HL-60 (cell line): ENCODE data around the gene LRWD1.
"Not testable (repeated sequence)": the region's sequence is repeated elsewhere in the genome, so short reads cannot be mapped to it uniquely, and the experiment has no call there.

Experiments
- CTCF ChIP-seq: IDR thresholded peaks from one replicate; pipeline ENCODE4 v1.5.1; 2011; ENCODE audit warnings: low read length, control low read depth, inconsistent platforms; ENCODE audit not compliant: insufficient read depth
- GABPA ChIP-seq: IDR thresholded peaks from 2 replicates; pipeline ENCODE4 v1.6.1; 2012; ENCODE audit warnings: low read depth
- POLR2AphosphoS5 ChIP-seq: IDR thresholded peaks from 2 replicates; pipeline ENCODE4 v1.6.1; 2012; ENCODE audit warnings: low read depth
- REST ChIP-seq: IDR thresholded peaks from 2 replicates; pipeline ENCODE4 v1.6.1; 2012; ENCODE audit warnings: low read depth; ENCODE audit not compliant: insufficient replicate concordance
- SPI1 ChIP-seq: IDR thresholded peaks from 2 replicates; pipeline ENCODE4 v1.6.1; 2012; ENCODE audit warnings: low read depth, mild to moderate bottlenecking, borderline replicate concordance

GRCh38 chr7:102481962-102482361 is 17.2 kb downstream of the LRWD1 start:
- TF ChIP-seq CTCF, POLR2AphosphoS5, REST, GABPA, SPI1: not testable (repeated sequence)
